ENCODE data around the gene PLXDC2.

The PLXDC2 gene

DNA sequence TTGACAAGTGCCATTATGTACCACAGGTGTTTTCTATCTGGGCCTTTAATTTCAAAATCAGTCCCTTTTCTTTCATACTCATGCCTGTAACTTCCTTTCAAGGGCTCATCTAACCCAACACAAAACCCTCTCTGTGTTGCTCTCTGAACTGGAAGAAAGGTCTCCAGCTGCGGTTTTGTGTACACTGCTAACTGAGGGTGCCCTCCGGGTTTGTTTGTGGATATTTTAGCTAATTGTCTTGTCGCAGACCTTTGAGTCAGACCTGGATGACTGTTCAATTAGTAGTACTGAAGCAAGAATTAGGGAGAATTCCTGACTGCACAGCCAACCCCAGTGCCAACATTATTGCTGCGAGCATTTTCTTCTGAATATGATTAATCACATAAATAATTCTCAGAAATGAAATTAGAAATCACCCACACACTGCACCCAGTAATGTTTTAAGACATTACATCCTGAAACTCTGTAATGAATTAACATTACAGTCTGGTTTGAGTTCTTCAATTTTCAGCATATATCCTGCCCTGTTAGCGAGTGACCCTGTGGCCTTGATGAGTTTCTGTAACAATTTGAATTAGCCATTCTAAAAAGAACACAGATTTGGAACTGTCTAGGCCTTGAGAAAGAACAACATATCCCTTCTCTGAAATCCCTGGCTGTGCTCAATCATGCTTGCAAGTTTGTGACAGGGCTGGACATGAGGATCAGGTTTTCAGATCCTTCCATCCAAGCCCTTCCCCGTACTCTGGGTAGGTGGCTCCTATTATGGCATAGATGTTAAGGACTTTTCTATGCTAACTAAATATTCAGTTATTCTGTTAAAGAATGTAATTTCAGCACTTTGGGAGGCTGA lies 460.1 kb downstream of the PLXDC2 start:
- no peak overlapping the region for H3K27ac ChIP-seq
- no peaks in the 10 kb centered on the region for H3K27me3 ChIP-seq (ENCODE audit: control insufficient read depth, insufficient read depth, low read length)
- no peaks in the 10 kb centered on the region for H3K36me3 ChIP-seq (ENCODE audit: control insufficient read depth, insufficient read depth, low read length)
- TF ChIP-seq, protein P1, sequence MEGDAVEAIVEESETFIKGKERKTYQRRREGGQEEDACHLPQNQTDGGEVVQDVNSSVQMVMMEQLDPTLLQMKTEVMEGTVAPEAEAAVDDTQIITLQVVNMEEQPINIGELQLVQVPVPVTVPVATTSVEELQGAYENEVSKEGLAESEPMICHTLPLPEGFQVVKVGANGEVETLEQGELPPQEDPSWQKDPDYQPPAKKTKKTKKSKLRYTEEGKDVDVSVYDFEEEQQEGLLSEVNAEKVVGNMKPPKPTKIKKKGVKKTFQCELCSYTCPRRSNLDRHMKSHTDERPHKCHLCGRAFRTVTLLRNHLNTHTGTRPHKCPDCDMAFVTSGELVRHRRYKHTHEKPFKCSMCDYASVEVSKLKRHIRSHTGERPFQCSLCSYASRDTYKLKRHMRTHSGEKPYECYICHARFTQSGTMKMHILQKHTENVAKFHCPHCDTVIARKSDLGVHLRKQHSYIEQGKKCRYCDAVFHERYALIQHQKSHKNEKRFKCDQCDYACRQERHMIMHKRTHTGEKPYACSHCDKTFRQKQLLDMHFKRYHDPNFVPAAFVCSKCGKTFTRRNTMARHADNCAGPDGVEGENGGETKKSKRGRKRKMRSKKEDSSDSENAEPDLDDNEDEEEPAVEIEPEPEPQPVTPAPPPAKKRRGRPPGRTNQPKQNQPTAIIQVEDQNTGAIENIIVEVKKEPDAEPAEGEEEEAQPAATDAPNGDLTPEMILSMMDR (IDR thresholded peaks at IDR 0.05), result no peak
- H3K9ac ChIP-seq, result no peak overlapping the region
- peaks cover 41% of the 10 kb centered on the region for H3K4me1 ChIP-seq
- H3K79me2 ChIP-seq, result no peaks in the 10 kb centered on the region
- H3K9me3 ChIP-seq (ENCODE audit: control insufficient read depth, low read length), result no peaks in the 10 kb centered on the region
- H3K4me3 ChIP-seq (ENCODE audit: low read depth, low read length), result no peak overlapping the region
- no peak overlapping the region for H2AFZ ChIP-seq
- no peak overlapping the region for H3K4me2 ChIP-seq (ENCODE audit: low read length)

DNA sequence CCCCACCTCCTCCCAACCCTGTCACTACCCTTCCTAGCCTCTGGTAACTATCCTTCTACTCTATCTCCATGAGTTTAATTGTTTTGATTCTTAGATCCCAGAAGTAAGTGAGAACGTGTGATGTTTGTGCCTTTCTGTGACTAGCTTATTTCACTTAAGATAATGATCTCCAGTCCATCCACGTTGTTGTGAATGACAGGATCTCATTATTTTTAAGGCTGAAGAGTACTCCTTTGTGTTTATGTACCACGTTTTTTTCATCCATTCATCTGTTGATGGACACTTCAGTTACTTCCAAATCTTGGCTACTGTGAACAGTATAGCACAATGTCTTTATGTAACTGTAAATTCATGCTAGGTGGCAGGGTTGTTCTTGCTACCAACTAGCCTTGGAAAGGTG lies 461.6 kb downstream of the PLXDC2 start:
- Histone ChIP-seq H3K9ac (no peak overlapping the region), H3K36me3 (ENCODE audit: control insufficient read depth, insufficient read depth, low read length) (no peaks in the 10 kb centered on the region), H3K27me3 (ENCODE audit: control insufficient read depth, insufficient read depth, low read length) (no peaks in the 10 kb centered on the region), H3K4me1 (peaks cover 33% of the 10 kb centered on the region), H2AFZ (peak overlapping the region; percentile 12), H3K4me3 (ENCODE audit: low read depth, low read length) (no peak overlapping the region), H3K9me3 (ENCODE audit: control insufficient read depth, low read length) (no peaks in the 10 kb centered on the region), H3K79me2 (no peaks in the 10 kb centered on the region), H3K27ac (peak overlapping the region; percentile 1), H3K4me2 (ENCODE audit: low read length) (no peak overlapping the region)
- TF ChIP-seq, protein P1 (IDR thresholded peaks at IDR 0.05), result no peak

DNA sequence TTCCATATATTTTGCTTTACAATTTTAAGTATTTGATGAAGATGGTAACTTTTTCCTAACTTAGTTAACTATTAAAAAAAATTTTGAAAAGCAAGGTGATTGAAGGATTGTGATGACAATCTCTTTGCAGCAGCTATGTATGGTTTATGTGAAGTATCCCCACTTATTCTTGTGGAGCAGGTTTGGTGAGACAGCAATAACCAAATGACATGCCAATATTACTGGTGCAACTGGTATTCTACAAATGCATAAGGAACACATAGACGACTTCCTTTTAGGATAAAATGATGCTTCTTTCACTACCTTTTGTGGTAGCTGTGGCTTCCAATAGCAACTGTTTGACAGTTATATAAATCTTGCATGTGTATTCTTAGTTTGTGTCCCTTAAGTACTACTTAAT lies 465.3 kb downstream of the PLXDC2 start:
- no peaks in the 10 kb centered on the region for H3K79me2 ChIP-seq
- no peak overlapping the region for H2AFZ ChIP-seq
- TF ChIP-seq, protein P1 (IDR thresholded peaks at IDR 0.05), result no peak
- peaks cover 27% of the 10 kb centered on the region for H3K4me1 ChIP-seq
- no peak overlapping the region for H3K27ac ChIP-seq
- H3K9ac ChIP-seq, result no peak overlapping the region
- no peaks in the 10 kb centered on the region for H3K36me3 ChIP-seq (ENCODE audit: control insufficient read depth, insufficient read depth, low read length)
- no peak overlapping the region for H3K4me3 ChIP-seq (ENCODE audit: low read depth, low read length)
- H3K9me3 ChIP-seq (ENCODE audit: control insufficient read depth, low read length), result no peaks in the 10 kb centered on the region
- no peaks in the 10 kb centered on the region for H3K27me3 ChIP-seq (ENCODE audit: control insufficient read depth, insufficient read depth, low read length)
- H3K4me2 ChIP-seq (ENCODE audit: low read length), result no peak overlapping the region

DNA sequence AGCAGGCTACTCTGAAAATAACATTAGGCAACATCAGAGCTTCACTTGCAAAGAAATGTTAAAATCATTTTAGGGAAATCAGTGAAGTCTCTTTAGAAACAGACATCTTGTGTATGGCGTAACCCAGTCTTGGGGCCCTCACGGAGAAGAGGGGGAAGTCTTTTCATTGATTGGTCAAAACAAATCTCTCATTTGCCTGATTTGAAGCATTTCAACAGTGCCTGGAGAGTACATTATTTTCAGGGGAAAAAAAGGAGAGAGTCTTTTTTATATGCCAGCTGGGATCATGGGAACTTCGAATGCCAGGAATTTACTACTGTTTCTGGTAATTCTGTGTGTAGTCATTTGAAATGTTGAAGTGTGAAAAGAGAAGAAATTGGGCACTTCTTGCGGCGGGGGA lies 471.4 kb downstream of the PLXDC2 start:
- TF ChIP-seq, protein P1 (IDR thresholded peaks at IDR 0.05), result no peak
- H3K36me3 ChIP-seq (ENCODE audit: control insufficient read depth, insufficient read depth, low read length), result no peaks in the 10 kb centered on the region
- no peak overlapping the region for H3K9ac ChIP-seq
- no peaks in the 10 kb centered on the region for H3K79me2 ChIP-seq
- H3K4me2 ChIP-seq (ENCODE audit: low read length), result no peak overlapping the region
- H3K4me1 ChIP-seq, result peaks cover 11% of the 10 kb centered on the region
- no peaks in the 10 kb centered on the region for H3K27me3 ChIP-seq (ENCODE audit: control insufficient read depth, insufficient read depth, low read length)
- no peak overlapping the region for H3K27ac ChIP-seq
- no peak overlapping the region for H2AFZ ChIP-seq
- H3K9me3 ChIP-seq (ENCODE audit: control insufficient read depth, low read length), result no peaks in the 10 kb centered on the region
- H3K4me3 ChIP-seq (ENCODE audit: low read depth, low read length), result no peak overlapping the region

DNA sequence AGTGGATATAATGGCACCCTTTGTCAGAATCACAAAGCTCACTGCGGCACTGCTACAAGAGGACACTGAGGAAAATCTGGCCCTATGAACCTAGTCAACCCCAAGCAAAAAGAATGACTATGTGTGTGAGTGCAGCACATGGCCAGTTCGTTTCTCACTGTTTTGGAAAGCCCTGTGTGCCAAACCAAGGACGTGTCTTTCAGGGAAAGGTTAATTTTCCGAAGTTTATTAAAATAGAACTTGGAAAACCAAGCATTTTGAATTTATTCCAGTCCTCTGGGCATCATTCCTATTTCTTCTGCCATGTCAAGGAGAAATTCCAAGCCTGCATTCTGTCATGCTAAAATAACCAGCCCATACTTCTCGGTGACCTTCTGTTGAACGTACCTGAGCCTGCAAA lies 471.8 kb downstream of the PLXDC2 start:
- Histone ChIP-seq H3K4me3 (ENCODE audit: low read depth, low read length) (no peak overlapping the region), H3K4me2 (ENCODE audit: low read length) (no peak overlapping the region), H3K79me2 (no peaks in the 10 kb centered on the region), H3K9me3 (ENCODE audit: control insufficient read depth, low read length) (no peaks in the 10 kb centered on the region), H3K27me3 (ENCODE audit: control insufficient read depth, insufficient read depth, low read length) (no peaks in the 10 kb centered on the region), H3K9ac (no peak overlapping the region), H3K4me1 (peaks cover 11% of the 10 kb centered on the region), H2AFZ (no peak overlapping the region), H3K27ac (peak overlapping the region; percentile 12), H3K36me3 (ENCODE audit: control insufficient read depth, insufficient read depth, low read length) (no peaks in the 10 kb centered on the region)
- TF ChIP-seq, protein P1 (IDR thresholded peaks at IDR 0.05), result no peak

All from parathyroid adenoma (tissue), 2 donors.